Ramos (cell line): ENCODE measurements around the gene PTGES3.
"Not testable (repeated sequence)": the region's sequence is repeated elsewhere in the genome, so short reads cannot be mapped to it uniquely, and the experiment has no call there.

Experiments used
- in situ Hi-C: fragments of 300-500 bp; cut with MboI; formaldehyde crosslinking; loops from one replicate; pipeline ENCODE4 v1.14.3; 2022; ENCODE audit warnings: low sequenced_read_pairs; ENCODE audit not compliant: unreplicated experiment

Gene PTGES3, protein sequence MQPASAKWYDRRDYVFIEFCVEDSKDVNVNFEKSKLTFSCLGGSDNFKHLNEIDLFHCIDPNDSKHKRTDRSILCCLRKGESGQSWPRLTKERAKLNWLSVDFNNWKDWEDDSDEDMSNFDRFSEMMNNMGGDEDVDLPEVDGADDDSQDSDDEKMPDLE

DNA sequence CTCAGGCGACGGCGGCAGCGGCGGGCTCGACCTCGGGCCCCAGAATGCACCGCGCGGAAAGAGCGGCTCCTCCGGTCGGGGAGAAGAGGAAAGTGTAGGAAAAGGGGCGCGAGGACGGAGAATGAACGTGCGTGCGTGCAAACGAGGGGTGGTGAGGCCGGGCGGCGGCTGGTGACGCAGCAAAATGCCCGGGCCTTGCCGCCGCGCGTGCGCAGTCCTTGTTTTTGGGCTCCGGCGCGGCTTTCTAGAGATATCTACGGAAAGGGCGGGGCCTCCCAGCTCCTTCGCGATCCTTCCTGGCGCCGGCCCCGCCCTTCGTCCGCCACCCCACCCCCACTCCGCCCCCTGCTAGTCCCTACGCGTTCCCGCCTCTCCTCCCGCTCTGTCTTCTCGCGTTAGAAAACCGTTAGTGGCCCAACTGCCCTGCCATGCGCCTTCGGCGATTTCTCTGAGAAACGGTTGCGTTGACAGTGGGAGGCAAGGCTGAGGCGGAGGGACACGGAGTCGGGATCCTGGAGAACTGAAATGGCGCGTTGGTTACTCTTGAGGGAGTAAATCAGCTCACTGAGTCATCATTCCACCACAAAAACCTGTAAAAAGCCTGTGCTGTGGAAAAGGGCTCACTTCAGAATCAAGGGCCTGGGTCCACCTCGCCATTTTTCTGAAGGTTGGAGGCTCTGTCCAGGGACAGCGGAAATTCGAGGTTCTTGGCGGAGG, at the start of gene PTGES3:
TSS of gene PTGES3 (minus strand) at position 156 of the 717 bp plus-strand sequence. CDS start 285 bp downstream, outside the sequence.
- in situ Hi-C loops = no loop called here

DNA sequence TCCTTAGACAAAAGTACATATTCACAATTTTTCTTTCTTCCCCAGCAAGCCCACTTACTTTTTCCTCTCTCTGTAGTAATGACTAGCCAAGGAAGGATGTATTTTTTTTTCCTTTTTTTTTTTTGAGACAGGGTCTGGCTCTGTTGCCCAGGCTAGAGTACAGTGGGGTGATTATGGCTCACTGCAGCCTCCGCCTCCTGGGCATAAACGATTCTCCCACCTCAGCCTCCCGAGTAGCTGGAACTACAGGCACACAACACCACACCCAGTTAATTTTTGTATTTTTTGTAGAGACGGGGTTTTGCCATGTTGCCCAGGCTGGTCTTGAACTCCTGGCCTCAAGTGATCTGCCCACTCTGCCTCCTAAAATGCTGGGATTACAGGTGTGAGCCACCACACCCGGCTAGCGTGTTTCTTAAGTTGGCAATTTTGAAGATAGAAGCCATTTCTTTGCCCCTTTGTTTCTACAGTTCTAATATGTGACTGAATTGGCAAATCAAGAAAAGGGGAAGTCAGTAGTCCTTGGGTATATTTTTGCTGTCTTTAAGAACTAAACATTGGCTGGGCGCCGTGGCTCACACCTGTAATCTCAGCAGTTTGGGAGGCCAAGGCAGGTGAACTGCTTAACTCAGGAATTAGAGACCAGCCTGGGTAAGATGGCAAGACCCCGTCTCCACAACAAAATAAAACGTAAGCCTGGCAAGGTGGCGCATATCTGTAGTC, 40.2 kb upstream of the PTGES3 start:
- in situ Hi-C loops = no loop called here

DNA sequence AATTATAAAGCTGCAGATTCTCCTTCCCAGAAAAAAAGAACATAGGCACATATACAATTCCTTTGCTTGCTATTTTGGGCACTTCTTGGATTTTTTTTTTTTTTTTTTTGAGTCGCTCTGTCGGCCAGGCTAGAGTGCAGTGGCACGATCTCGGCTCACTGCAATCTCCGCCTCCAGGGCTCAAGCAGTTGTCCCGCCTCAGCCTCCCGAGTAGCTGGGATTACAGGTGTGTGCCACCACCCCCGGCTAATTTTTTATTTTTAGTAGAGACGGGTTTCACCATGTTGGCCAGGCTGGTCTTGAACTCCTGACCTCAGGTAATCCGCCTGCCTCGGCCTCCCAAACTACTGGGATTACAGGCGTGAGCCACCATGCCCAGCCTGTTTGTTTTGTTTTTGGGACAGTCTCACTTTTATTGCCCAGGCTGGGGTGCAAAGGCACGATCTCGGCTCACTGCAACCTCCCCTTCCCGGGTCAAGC, 38.2 kb upstream of the PTGES3 start:
- in situ Hi-C loops = not testable (repeated sequence)

DNA sequence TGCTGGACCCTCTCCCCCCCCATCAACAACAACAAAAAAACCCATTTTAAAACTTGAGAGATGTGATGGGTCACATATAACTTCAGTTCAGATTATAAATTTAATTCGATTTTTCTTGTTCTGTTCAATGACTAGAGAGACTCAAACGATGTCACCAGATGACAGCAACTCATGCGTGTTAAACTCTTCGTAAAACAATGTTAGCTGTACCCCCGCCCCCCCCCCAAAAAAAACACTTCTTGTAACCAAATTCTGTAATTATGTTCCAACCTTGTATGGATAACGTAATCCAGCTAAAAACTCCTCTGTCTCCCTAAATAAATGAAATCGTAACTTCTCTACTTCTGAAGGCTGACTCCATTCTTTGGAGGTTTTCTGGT, 37.6 kb upstream of the PTGES3 start:
- in situ Hi-C loops = no loop called here

DNA sequence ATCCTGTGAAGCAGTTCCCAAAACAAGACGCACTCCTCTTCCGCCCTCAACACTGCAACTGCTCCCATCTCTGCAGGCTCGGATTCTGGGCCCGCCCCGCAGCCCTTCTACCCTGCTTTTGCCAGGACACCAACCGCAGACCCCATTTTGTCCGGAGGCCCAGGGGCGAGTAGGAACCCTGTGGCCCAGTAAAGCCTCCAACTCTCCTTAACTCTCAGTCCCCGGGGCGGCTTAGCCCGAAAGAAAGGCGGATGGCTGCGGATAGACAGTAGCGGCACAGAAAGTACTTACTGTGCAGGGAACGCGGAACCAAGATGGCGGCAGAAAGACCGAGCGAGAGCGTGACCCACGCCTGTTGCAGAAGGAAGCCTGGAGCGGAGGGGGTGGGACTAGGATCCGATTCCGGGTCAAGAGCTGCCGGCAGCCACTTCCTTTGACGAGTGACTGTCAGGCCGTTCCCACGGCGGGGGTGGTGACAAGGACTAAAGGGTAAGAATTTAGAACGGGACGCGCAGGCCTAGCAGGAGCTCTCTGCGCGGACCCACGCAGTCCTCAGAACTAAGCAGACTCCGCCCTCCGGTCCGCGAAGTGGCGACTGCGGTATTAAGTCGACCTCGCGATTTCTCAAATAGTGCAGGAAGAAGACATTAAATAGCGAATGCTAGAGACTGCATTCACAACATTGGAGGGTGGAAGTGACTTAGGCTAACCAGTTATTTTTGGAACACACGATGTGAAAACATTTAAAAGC, 37.1 kb upstream of the PTGES3 start, which contains the start of gene NACA:
TSS of gene NACA (minus strand) at position 328 of the 751 bp plus-strand sequence. CDS start 778 bp downstream, outside the sequence.
- in situ Hi-C loops = no loop called here

DNA sequence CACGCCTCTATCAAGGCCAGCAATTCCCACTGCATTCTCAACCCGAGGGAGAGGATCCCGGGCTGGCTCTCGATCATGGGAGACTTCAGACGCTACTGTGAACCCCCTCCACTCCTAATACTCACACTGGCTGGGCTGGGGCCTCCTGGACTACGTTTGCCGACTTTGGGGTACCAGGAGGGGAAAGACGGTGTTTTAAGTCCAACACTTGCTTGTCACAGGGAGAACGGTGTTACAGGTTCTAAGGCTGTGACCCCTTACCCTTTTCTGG, 36.6 kb upstream of the PTGES3 start:
- in situ Hi-C loops = no loop called here

DNA sequence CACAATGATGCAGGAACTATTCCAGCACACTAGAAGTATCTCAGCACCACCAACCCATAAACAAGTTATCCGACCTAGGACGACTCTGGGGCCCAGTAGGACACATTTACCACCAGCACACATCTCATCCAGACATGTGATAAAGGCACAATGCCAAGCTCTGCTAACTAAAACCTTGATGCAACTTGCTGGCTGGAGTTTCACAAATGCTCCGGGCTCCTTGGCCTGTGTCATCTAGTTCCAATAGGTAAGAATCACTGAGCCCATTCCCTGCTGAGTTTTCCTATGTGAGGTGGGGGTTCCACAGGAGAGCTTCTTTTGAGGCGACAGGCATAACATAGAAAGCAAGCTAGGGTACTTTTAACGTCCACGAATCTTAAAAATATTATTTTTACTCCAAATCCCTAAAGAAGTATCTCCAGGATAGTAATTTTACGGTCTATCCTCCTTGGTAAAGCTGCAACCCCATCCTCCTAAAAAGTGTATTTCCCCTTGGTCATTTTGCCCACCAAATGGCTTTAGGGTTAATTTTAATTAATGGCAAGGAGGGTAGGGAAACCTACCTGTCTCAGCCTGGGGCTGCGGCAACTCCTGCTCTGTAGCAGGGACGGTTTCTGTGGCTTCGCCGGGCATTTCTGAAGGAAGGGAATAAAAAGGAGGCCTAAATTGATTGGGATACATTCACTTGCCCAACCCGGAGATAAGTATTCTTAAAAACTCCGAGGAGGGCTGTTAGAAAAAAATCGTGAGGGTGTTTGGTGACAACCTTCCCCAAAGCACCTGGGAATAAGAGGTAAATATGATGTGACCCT, 36.0 kb upstream of the PTGES3 start:
- in situ Hi-C loops = no loop called here

DNA sequence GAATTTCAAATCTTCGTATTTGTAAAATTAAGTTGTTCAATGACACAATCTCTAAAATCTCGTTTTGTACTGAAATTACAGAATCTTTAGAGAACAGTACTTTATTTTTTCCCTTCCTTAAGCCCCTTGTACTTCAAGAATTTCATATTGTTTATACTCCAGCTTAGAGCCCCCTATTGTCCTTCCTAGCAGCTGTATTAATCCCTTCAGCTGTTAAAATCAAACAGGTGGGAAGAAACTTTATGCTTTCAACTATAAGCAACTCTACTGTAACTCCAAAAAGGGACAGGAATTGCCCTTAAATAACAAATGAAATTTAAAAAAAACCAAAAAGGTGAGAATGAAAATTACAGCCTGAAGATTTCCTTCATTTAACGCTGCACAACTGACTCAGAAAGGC, 35.3 kb upstream of the PTGES3 start:
- in situ Hi-C loops = no loop called here

DNA sequence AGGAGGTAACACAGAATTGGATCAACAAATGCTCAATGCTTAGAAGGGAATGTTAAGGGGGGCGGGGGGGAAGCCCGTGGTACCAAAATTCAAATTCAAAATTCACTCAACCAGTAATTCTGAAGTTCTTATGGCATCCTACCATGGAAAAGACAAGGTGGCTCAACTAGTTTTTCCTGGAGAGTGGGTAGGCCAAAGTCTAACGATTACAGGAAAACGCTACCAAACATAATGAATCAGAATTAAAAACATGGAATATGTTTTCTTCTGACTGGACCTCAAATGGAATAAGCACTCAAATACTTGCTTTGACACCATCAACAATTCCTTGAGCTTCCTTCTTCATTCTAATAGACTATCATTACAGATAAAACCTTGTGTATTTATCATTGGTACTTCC, 34.7 kb upstream of the PTGES3 start:
- in situ Hi-C loops = no loop called here

DNA sequence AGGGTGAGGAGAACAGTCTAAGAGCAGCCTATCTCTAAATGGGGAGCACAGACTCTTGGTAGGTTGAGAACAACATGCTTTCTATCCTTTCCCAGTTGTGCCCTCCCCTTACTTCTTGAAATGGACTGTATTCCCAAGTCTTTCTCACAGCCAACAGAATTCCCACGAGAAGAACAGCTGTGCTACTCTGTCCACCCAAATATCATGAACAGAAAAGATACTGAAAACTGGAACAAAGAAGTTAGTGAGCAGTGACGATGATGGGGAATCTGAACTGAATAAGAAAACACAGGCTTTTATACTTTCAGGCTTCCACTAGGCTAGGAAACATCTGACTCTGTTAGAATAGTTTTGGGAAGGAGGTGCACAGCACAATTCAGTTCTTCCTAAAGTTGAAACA, 33.6 kb upstream of the PTGES3 start:
- in situ Hi-C loops = no loop called here

DNA sequence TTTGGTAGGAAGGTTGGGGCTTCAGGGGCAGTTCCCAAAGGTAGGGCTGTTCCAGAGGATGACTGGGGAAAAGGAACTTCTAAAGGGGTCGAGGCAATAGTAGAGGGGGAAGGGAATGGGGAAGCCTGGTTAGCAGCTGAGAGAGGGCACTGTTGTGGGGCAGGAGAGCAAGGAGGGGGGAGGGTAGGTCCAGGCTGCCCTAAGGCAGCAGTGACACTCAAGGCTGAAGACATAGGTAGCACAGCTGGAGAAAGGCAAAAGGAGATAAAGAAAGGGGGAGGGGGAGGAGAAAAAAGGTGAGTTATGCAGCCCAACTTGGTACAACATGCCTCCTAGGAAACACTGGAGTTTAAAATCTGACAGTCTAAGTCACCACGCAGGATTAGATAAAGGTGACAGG, 33.1 kb upstream of the PTGES3 start:
- in situ Hi-C loops = no loop called here

DNA sequence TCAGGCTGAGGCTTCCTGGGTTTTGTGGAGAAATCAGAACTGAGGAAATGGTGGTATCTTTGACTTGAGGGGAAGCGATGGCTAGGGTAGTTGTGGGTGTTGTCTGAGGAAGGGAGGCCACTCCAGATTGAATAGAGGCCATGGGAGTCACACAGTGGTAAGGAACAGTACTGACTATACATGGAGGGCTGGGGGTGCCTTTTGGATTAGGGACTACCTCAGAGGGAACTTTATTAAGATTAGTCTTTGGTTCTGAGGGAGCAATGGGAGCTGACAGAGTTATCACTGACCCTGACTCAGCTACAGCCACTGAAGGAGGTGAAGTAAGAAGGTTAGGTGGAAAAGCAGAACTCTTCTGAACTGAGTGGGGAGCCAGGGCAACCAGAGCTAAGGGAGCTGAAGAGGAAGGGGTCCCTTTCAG, 32.7 kb upstream of the PTGES3 start:
- in situ Hi-C loops = no loop called here

DNA sequence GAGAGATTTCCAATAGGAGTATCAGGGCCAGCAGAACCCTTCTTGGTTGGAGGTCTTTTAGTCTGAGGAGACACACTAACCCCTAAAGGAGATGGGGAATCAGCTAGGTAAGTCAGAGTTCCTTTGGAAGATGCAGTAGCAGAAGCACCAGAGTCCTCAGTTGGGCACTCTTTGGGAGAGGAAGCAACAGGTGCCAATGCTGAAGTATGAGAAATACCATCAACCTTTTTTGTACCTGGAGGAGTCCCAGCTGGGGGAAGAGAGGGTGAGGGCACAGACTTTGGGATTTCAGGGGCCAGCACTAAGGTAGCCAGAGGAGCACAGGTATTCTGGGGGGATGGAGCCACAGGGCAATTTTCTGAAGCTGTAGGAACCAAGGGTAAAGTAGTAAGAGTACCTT, 31.0 kb upstream of the PTGES3 start:
- in situ Hi-C loops = no loop called here

DNA sequence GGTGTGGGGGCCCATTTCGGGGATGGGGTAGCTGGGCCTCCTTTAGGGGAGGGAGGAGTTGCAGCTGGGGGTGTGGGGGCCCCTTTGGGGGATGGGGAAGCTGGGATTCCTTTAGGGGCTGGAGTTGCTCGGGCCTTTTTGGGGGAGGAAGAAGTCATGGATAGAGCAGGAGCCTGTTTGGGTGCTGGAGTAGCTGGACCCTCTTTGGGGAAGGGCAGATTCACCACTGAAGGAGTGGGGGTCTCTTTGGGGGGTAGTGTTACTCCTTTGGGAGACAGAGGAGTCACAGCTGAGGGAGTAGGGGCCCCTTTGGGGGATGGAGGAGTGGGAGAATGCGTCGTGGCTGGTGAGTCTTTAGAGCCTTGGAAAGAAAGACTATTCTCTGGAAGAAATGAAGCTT, 30.6 kb upstream of the PTGES3 start:
- in situ Hi-C loops = no loop called here

DNA sequence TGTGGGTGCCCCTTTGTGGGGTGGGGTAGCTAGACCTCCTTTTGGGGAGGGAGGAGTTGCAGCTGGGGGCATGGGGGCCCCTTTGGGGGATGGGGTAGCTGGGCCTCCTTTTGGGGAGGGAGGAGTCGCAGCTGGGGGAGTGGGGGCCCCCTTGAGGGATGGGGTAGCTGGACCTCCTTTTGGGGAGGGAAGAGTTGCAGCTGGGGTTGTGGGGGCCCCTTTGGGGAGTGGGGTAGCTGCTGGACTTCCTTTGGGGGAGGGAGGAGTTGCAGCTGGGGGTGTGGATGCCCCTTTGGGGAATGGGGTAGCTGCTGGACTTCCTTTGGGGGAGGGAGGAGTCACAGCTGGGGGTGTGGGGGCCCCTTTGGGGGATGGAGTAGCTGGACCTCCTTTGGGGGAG, 30.1 kb upstream of the PTGES3 start:
- in situ Hi-C loops = no loop called here

DNA sequence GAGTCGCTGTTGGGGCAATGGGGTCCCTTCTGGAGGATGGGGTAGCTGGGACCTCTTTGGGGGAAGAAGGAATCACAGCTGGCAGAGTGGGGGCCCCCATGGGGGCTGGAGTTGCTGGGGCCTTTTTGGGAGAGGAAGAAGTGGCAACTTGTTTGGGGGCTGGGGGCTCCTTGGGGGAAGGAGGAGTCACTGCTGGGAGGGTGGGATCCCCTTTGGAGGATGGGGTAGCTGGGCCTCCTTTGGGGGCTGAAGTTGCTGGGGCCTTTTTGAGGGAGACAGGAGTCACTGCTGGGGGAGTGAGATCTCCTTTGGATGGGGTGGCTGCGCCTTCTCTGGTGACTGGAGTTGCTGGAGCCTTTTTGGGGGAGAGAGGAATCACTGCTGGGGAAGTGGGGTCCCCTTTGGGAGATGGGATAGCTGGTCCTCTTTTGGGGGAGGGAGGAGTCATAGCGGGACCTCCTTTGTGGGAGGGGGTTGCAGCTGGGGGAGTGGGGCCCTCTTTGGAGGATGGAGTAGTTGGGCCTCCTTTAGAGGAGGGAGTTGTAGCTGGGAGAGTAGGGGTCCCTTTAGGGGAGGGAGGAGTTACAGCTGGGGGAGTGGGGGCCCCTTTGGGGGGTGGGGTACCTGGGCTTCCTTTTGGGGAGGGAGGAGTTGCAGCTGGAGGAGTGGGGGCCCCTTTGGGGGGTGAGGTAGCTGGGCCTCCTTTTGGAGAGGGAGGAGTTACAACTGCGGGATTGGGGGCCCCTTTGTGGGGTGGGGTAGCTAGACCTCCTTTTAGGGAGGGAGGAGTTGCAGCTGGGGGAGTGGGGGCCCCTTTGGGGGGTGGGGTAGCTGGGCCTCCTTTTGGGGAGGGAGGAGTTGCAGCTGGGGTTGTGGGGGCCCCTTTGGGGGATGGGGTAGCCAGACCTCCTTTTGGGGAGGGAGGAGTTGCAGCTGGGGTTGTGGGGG, 29.1 kb upstream of the PTGES3 start:
- in situ Hi-C loops = no loop called here

DNA sequence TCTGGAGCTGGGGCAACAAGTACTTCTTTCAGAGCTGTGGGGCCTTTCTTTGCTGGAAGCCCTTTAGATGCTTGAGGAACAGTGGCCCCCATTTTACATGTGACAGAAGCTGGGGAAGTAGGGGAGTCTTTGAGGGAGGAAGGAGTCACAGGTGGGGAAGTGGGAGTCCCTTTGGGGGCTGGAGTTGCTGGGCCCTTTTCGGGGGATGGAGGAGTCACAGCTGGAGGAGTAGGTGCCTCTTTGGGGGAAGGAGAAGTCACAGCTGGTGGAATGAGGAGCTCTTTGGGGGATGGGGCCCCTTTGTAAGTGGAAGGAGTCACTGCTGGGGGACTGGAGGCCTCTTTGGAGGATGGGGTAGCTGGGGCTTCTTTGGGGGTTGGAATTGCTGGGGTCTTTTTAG, 28.4 kb upstream of the PTGES3 start:
- in situ Hi-C loops = no loop called here

DNA sequence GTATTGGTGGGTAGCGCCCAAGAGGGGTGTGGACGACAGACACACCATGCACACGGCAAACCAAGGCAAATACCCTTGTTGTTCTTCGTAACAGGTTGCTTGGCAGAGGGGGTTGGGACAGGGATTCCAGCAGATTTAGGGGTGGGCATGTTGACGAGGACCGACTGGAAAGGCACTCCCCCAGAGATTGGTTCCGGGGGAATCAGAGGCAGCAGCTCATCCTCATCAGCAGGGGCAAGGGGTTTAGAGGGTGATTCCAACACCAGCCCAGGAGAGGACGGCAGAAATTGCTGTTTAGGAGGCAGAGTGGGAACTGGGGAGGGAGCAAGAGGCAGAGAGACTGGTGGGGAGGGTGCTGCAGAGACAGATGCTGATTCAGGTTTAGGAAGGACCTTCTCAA, 27.7 kb upstream of the PTGES3 start:
- in situ Hi-C loops = no loop called here

DNA sequence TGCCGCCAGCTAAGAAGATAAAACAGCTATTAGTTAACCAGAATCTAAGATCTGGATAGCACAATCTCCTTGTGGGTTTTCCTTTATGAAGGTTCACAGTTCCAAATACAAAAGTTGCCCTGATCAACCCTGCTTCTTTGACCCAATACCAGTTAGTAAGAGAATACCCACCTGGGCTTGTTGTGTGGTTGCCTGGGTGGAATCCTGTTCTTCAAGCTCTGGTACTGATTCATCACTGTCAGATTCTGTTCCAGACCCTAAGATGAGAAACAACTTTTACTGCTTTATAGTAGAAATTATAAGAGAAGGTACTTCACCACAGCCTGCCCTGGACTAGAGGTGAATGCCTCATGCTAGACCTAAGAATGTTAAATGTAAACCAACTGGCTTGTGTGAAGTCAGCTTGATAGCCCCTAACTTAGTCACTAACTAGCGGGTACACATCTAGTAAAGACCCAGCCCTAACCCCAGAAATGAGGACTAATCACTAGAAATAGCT, 26.4 kb upstream of the PTGES3 start:
- in situ Hi-C loops = no loop called here
